OCI-LY7 (cell line): ENCODE results near the gene ADAM12.

Source experiments
- EZH2phosphoT487 ChIP-seq: fragments of 200-600 bp; sonication (generic); IDR thresholded peaks from 2 replicates; pipeline ENCODE4 v1.6.1; 2018; ENCODE audit warnings: low read depth, borderline replicate concordance, mild to moderate bottlenecking, mixed run types, antibody characterized with exemption, low read length, moderate library complexity, mixed read lengths
- TF ChIP-seq, protein P1 (sequence below): fragments of 200-600 bp; sonication (generic); conservative IDR thresholded peaks from 2 replicates; pipeline ENCODE4 v1.5.1; 2014; ENCODE audit warnings: mild to moderate bottlenecking, antibody characterized with exemption, low read length, moderate library complexity, mixed read lengths

DNA sequence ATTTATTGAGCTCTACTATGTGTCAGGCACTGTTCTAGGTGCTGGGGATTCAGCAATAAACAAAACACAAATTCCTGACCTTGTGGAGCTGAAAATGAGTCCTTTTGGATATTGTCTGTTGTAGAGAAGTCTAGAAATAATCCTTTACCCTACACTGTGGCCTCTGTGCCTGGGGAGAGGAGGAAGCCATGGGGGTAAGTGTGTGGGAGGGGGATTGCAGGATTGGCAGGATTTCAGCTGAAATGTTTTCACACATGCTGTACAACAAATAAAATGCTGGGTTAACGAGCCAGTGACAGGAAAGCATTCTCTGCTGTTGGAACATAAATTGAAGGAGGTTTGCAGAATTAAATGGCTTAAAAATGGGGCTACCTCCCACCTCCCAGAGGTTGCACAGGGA is 302.5 kb downstream of the ADAM12 start:
- TF ChIP-seq, protein P1, sequence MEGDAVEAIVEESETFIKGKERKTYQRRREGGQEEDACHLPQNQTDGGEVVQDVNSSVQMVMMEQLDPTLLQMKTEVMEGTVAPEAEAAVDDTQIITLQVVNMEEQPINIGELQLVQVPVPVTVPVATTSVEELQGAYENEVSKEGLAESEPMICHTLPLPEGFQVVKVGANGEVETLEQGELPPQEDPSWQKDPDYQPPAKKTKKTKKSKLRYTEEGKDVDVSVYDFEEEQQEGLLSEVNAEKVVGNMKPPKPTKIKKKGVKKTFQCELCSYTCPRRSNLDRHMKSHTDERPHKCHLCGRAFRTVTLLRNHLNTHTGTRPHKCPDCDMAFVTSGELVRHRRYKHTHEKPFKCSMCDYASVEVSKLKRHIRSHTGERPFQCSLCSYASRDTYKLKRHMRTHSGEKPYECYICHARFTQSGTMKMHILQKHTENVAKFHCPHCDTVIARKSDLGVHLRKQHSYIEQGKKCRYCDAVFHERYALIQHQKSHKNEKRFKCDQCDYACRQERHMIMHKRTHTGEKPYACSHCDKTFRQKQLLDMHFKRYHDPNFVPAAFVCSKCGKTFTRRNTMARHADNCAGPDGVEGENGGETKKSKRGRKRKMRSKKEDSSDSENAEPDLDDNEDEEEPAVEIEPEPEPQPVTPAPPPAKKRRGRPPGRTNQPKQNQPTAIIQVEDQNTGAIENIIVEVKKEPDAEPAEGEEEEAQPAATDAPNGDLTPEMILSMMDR: no peak
- no peak for TF ChIP-seq EZH2phosphoT487
